Liver (tissue), 9 donors: ENCODE data around the gene FANCE. TPM values are rescaled to one million over a fixed set of nuclear protein-coding genes. Genes with fewer than 3 reads are reported as not detected.
A peak's percentile ranks its signal among the peaks of the same experiment; 100 is the strongest.

Experiments
- DNase-seq: peaks from one replicate; pipeline ENCODE4 v3.0.0-alpha.2; 2017; ENCODE audit warnings: low spot score
- H3K27ac ChIP-seq, 2 donors: one replicate each; pipeline ENCODE4 v1.7.0; 2013; ENCODE audit warnings: inconsistent platforms in 2 of 2, low read length in 2 of 2, control low read depth in 1 of 2, low read depth in 1 of 2, mild to moderate bottlenecking in 1 of 2
- H3K27me3 ChIP-seq, 4 donors: one replicate each; pipeline versions ENCODE4 v1.6.1 to v1.7.0; 2013; ENCODE audit warnings: low read length in 3 of 4, inconsistent platforms in 1 of 4, mild to moderate bottlenecking in 1 of 4, moderate library complexity in 1 of 4; ENCODE audit not compliant: control insufficient read depth in 4 of 4, insufficient read depth in 4 of 4
- H3K36me3 ChIP-seq, 4 donors: one replicate each; pipeline versions ENCODE4 v1.6.1 to v1.7.0; 2013; ENCODE audit warnings: low read length in 3 of 4, mild to moderate bottlenecking in 3 of 4, low read depth in 1 of 4, moderate library complexity in 1 of 4; ENCODE audit not compliant: control insufficient read depth in 4 of 4, insufficient read depth in 3 of 4
- H3K4me1 ChIP-seq, 4 donors: one replicate each; pipeline versions ENCODE4 v1.6.1 to v1.7.0; 2013; ENCODE audit warnings: low read length in 3 of 4, mild to moderate bottlenecking in 3 of 4, moderate library complexity in 1 of 4; ENCODE audit not compliant: control insufficient read depth in 4 of 4, insufficient read depth in 4 of 4
- H3K4me3 ChIP-seq, 3 donors: one replicate each; pipeline versions ENCODE4 v1.6.1 to v1.7.0; 2013; ENCODE audit warnings: low read length in 3 of 3, control low read depth in 1 of 3, low read depth in 1 of 3, mild to moderate bottlenecking in 1 of 3
- H3K9ac ChIP-seq, 2 donors: one replicate each; pipeline ENCODE4 v1.7.0; 2013; ENCODE audit warnings: low read length in 2 of 2, mild to moderate bottlenecking in 2 of 2, moderate library complexity in 2 of 2, control low read depth in 1 of 2, low read depth in 1 of 2
- H3K9me3 ChIP-seq, 4 donors: one replicate each; pipeline versions ENCODE4 v1.6.1 to v1.7.0; 2013; ENCODE audit warnings: low read length in 3 of 4; ENCODE audit not compliant: control insufficient read depth in 4 of 4
- ATF3 ChIP-seq: IDR thresholded peaks from 2 replicates; pipeline ENCODE4 v1.6.1; 2016; ENCODE audit warnings: antibody characterized with exemption
- CTCF ChIP-seq: fragments of 150-350 bp; IDR thresholded peaks from 2 replicates; pipeline ENCODE4 v1.5.1; 2017; ENCODE audit warnings: improper control_type of control experiment, low read depth, low read length; ENCODE audit not compliant: missing input control
- EGR1 ChIP-seq, 2 donors: IDR thresholded peaks; 2 replicates each; pipeline ENCODE4 v1.6.1; 2016 to 2018; ENCODE audit warnings: antibody characterized with exemption in 2 of 2, low read depth in 2 of 2
- FOXA1 ChIP-seq: IDR thresholded peaks from 2 replicates; pipeline ENCODE4 v1.6.1; 2016; ENCODE audit warnings: antibody characterized with exemption
- FOXA2 ChIP-seq: IDR thresholded peaks from 2 replicates; pipeline ENCODE4 v1.6.1; 2016; ENCODE audit warnings: antibody characterized with exemption
- GABPA ChIP-seq, 2 donors: IDR thresholded peaks in 1 of 2; conservative IDR thresholded peaks in 1 of 2; 2 replicates each; pipeline ENCODE4 v1.6.1; 2016; ENCODE audit warnings: antibody characterized with exemption in 2 of 2, mild to moderate bottlenecking in 1 of 2, moderate library complexity in 1 of 2
- HNF4A ChIP-seq, 2 donors: conservative IDR thresholded peaks; 2 replicates each; pipeline ENCODE4 v1.6.1; 2016; ENCODE audit warnings: antibody characterized with exemption in 2 of 2, mild to moderate bottlenecking in 2 of 2
- HNF4G ChIP-seq: IDR thresholded peaks from 2 replicates; pipeline ENCODE4 v1.6.1; 2016; ENCODE audit warnings: antibody characterized with exemption
- JUND ChIP-seq, 2 donors: IDR thresholded peaks; 2 replicates each; pipeline ENCODE4 v1.6.1; 2016; ENCODE audit warnings: antibody characterized with exemption in 2 of 2
- MAX ChIP-seq: IDR thresholded peaks from 2 replicates; pipeline ENCODE4 v1.6.1; 2016; ENCODE audit warnings: antibody characterized with exemption
- NR2F2 ChIP-seq: IDR thresholded peaks from 2 replicates; pipeline ENCODE4 v1.6.1; 2016; ENCODE audit warnings: antibody characterized with exemption
- RAD21 ChIP-seq, 2 donors: IDR thresholded peaks; 2 replicates each; pipeline ENCODE4 v1.6.1; 2016; ENCODE audit warnings: antibody characterized with exemption in 2 of 2, mild to moderate bottlenecking in 2 of 2
- REST ChIP-seq: IDR thresholded peaks from 2 replicates; pipeline ENCODE4 v1.6.1; 2016; ENCODE audit warnings: antibody characterized with exemption, mild to moderate bottlenecking
- RXRA ChIP-seq, 2 donors: IDR thresholded peaks; 2 replicates each; pipeline ENCODE4 v1.6.1; 2017 to 2018; ENCODE audit warnings: antibody characterized with exemption in 2 of 2, mild to moderate bottlenecking in 1 of 2
- SP1 ChIP-seq: IDR thresholded peaks from 2 replicates; pipeline ENCODE4 v1.6.1; 2018; ENCODE audit warnings: antibody characterized with exemption, mild to moderate bottlenecking
- TAF1 ChIP-seq: conservative IDR thresholded peaks from 2 replicates; pipeline ENCODE4 v1.6.1; 2016; ENCODE audit warnings: antibody characterized with exemption, mild to moderate bottlenecking
- YY1 ChIP-seq: IDR thresholded peaks from 2 replicates; pipeline ENCODE4 v1.6.1; 2016; ENCODE audit warnings: antibody characterized with exemption, mild to moderate bottlenecking
- ZBTB33 ChIP-seq: IDR thresholded peaks from 2 replicates; pipeline ENCODE4 v1.6.1; 2016; ENCODE audit warnings: antibody characterized with exemption
- whole genome bisulfite sequencing: extraction: QIAGEN DNeasy Blood & Tissue Kit; methylation state at CpG from one replicate; pipeline ENCODE4 v1.1.7; 2013; 5-methylcytosine and 5-hydroxymethylcytosine counted together
- polyA plus RNA-seq, 2 donors: library from polyadenylated mRNA; stranded (reverse) in 1 of 2; unstranded in 1 of 2; fragments of 200-250 nt in 1 of 2; fragments of >200 nt in 1 of 2; fragmentation: Nextera tagmentation in 1 of 2; extraction: Ambion mirVana in 1 of 2; gene quantifications; one replicate each; pipeline versions ENCODE4 v1.2.1 to v1.2.3, GENCODE V29; 2013 to 2015
- total RNA-seq, 2 donors: library from RNA; depleted of rRNA; stranded (reverse); fragments of >200 nt; gene quantifications; one replicate each; pipeline ENCODE4 v1.2.3, GENCODE V29; 2014
- donor health status: healthy.
- donor health status: healthy.
- donor health status: healthy.
- donor health status: healthy.
- donor health status: healthy.

FANCE gene
- total and polyA plus RNA-seq, 4 donors = 0.11 to 4.2 (median 0.79) TPM

GRCh38 chr6:35468181-35468979 lies 16.2 kb downstream of the FANCE start, which contains the start of gene RPL10A:
TSS of gene RPL10A (plus strand) at chr6:35468401. CDS start at chr6:35468435, 34 bp downstream.
- H3K36me3 ChIP-seq = peaks cover 2 to 29% (median 19%) of the 10 kb centered on the region in 4 donors
- peak within 1 kb of the TSS; percentile 76 to 86 for H3K27ac ChIP-seq
- H3K9ac ChIP-seq = peak within 1 kb of the TSS; percentile 79 to 81
- peak within 1 kb of the TSS; percentile 82 to 91 (median 86) for H3K4me3 ChIP-seq
- no peaks in the 10 kb centered on the region for H3K9me3 ChIP-seq
- H3K4me1 ChIP-seq = peaks cover 0 to 24% (median 16%) of the 10 kb centered on the region in 4 donors
- under 1% methylated on average over 86 of the region's 86 CpGs for WGBS
- peak; percentile 92 for DNase-seq
- TF ChIP-seq MAX = peak; percentile 82
- TF ChIP-seq ZBTB33 = peak; percentile 99
- peak; percentile 9 for TF ChIP-seq NR2F2
- no peak for TF ChIP-seq FOXA1
- peak; percentile 82 for TF ChIP-seq YY1
- TF ChIP-seq FOXA2 = no peak
- TF ChIP-seq GABPA (IDR thresholded peaks at IDR 0.05 in 1 of 2, conservative IDR thresholded peaks at IDR 0.05 in 1 of 2) = peak in 1 of 2 donors; percentile 22
- no peak for TF ChIP-seq HNF4G
- TF ChIP-seq JUND (IDR thresholded peaks at IDR 0.05) = no peak
- TF ChIP-seq TAF1 = peak; percentile 98
- TF ChIP-seq EGR1 (IDR thresholded peaks at IDR 0.05; ENCODE audit: low read depth in 2 of 2) = no peak
- peak; percentile 90 to 93 for TF ChIP-seq RAD21 (IDR thresholded peaks at IDR 0.05)
- TF ChIP-seq HNF4A (conservative IDR thresholded peaks at IDR 0.05) = no peak
- TF ChIP-seq RXRA (IDR thresholded peaks at IDR 0.05) = peak in 1 of 2 donors; percentile 16
- no peak for TF ChIP-seq ATF3
- peak; percentile 98 for TF ChIP-seq CTCF
- TF ChIP-seq REST = peak; percentile 96
- peak; percentile 62 for TF ChIP-seq SP1
- no peaks in the 10 kb centered on the region for H3K27me3 ChIP-seq
